GM23248 (cell line): ENCODE measurements around the gene THSD4.

Source experiments
- EZH2 ChIP-seq: fragments of 200-600 bp; sonication (generic); IDR thresholded peaks from 2 replicates; pipeline ENCODE4 v1.6.1; 2018; ENCODE audit warnings: antibody characterized with exemption, mild to moderate bottlenecking; ENCODE audit not compliant: insufficient read depth, poor library complexity, severe bottlenecking
- EZH2phosphoT487 ChIP-seq: fragments of 200-600 bp; sonication (generic); IDR thresholded peaks from 2 replicates; pipeline ENCODE4 v1.6.1; 2018; ENCODE audit warnings: antibody characterized with exemption, moderate library complexity, mild to moderate bottlenecking, low read depth; ENCODE audit not compliant: insufficient read depth

DNA sequence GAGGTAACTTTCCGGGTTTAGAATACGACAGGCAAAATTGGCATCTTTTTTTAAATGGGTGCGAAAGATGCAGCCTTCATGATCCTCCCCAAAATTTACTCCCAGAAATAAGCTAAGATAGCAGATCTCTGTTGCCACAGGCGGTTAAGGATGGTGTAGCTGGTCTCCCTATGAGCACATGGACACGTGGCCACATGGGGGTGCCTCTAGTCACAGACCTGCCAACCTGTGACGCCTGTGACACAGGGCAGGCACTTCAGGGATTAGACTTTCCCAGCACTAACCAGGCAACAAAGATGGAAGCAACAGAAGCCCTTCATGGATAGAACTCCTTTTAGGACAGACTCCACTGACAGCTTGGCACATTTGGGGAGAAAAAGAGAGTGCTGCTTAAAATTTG, 320.3 kb downstream of the THSD4 start:
- no peak for TF ChIP-seq EZH2
- no peak for TF ChIP-seq EZH2phosphoT487
